DMS 273 (cell line): ENCODE measurements around the gene STK40.

ENCODE experiments used
- DNase-seq: peaks from one replicate; lab custom pipeline; 2025; ENCODE audit not compliant: unreplicated experiment; lab: John Stamatoyannopoulos, UW

STK40 gene

DNA sequence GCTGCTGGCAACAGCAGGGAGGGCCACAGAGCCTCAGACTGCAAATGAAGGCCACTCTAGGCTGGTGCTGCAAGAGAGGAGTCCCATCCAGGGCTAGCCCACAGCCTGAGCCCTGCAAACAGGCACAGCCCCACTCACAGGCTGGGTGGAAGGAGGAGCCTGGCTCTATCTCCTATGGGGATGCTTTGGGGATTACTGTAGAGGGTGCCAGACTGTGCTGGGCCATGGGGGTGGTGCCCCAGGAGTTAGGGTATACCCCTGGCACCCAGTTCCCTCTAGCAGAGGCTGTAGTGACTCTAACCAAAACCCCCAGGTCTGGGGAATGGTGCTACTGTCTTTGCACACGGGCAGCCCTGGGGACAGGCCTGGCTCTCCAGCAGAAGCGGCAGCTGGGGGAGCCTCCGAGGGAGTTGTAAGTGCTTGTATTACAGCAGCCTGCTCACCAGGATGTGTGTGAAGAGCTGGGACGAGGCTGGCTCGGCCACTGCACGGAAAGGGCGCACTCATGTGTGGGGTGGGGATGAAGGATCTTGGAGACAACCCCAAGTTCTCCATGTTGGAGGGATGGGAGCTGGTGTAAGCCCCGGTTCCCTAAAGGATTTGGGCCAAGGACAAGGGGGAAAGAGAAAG lies 38.9 kb downstream of the STK40 start:
- DNase-seq, result no peak

GRCh38 chr1:36345353-36345752 lies 40.4 kb downstream of the STK40 start:
- no peak for DNase-seq

DNA sequence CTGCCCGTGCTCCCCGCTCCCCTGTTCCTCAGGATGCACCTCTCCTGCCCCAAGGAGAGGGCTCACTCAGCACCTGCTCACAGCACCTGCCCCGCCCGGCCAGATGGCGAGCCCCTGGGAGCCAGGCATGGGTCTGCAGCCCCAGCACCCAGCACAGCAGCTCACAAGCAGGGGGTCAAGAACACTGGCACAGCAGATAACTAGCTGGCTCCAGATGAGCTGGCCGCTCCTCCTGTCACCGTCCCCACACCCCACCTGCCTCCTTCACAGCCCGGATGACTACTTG lies 41.4 kb downstream of the STK40 start:
- DNase-seq, result no peak

DNA sequence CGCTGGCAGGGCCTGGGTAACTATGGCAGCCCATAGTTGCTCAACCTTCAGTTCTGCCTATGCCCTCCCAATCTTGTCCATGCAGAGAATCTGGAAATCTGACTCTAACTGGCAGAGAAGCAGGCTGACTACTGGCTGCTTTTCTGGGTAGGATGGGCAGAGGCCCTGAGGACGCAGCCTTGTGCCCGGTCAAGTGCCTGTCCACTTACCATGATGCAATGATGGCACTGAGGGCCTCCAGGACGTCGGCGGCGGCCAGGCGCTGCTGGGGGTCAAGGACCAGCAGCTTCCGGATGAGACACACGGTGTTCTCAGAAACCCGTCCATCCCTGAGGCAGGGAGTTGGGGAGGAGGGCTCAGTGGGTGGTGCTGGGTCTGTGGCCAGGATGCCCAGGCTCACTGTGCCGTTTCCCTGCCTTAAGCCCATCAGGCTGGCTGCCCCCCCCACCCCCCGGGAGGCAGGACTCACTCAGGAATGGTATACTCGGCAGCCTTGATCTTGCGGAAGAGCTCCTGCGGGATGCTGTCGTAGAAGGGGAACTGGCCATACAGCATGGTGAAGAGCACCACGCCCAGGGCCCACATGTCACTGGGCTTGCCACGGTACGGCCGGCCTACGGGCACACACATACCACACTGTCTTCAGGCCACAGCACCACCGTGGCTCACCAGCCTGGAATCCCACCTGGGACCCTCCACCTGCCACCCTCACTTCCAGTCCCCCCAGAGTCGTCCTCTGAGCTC lies 41.9 kb downstream of the STK40 start:
- DNase-seq, result no peak

GRCh38 chr1:36342426-36343185 lies 43.1 kb downstream of the STK40 start:
- DNase-seq, result peak; percentile 75

- DNase-seq, result no peak
These were observed 44.0 kb downstream of the STK40 start for GRCh38 chr1:36341626-36342320.

GRCh38 chr1:36339615-36340014 lies 46.1 kb downstream of the STK40 start:
- no peak for DNase-seq

- peak; percentile 41 for DNase-seq
These were observed 46.5 kb downstream of the STK40 start for GRCh38 chr1:36339215-36339614.

GRCh38 chr1:36337830-36338229 lies 47.9 kb downstream of the STK40 start:
- DNase-seq, result no peak

DNA sequence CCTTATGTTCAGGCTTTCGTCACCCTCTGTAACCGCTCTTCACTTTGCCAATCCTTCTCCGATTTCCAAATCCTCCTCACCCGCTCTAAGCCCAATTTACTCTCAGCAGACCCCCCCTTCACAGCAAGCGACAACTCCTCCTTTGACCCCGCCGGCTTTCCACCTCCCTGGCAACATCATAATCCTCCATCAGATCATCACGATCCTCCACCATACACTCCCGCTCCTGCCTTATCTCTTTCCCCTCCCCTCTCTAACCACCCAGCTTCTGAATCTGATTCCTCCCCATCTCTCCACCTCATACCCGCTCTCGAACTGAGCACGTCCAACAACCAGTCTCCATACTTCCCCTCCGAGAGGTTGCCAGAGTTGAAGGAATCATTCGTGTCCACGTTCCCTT lies 54.8 kb downstream of the STK40 start:
- no peak for DNase-seq

DNA sequence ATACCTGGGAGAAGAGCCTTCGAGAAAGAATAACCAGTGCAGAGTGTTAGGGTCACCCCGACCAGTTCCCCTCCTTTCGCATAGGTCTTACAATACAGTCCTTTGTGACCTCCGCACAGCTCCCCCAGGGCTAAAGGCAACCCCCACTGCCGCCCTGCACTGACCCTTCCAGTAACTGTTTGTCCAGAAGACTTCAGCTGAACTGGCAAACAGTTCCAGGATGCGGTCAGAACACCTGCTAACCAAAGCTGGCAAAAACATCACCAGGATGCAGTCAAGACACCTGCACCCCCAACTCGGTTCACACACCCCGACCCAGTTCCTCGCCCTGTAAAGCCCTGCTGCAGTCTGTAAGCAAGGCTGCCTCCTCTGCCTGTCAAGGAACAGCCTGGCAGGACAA lies 55.9 kb downstream of the STK40 start:
- no peak for DNase-seq

- DNase-seq, result peak; percentile 32
These were observed 57.0 kb downstream of the STK40 start for GRCh38 chr1:36328713-36329112.

DNA sequence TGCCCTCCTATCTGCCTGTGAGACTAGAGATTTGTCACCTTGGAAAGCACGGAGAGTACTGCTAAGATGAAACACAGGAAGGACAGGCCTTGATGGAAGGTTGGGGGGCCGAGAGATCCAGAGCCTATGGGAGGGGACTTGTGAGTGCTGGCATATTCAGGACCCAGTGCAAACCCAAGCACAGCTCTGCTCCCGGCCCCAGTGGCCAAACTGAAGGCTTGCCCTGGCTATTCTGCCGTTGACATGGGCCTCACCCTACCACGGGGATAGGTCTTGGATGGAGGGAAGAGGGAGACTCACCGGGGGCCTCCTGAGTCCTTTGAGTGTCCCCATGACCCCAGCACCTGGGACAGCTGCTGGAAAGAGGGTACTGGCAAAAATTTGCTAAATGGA lies 57.6 kb downstream of the STK40 start:
- DNase-seq, result no peak

- DNase-seq, result no peak
These were observed 58.2 kb downstream of the STK40 start for GRCh38 chr1:36327421-36328087.

DNA sequence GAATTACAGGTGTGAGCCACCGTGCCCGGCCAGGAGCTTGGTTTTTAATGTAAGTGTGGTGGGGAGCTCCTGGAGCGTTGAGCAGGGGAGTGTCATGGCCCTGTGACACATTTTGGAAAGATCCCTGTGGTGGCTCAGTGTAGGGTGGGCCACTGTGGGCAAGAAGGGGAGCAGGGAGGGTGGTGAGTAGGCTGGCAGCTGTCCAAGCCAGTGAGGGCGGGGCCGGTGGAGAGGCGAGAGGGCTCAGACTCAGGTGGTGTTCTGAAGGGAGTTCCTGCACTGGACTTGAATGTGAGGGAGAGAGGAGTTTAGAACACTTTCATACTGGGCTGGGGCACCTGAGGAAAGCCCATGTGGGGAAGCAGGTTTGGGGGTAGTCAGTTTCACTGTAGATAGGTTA lies 59.2 kb downstream of the STK40 start:
- no peak for DNase-seq

GRCh38 chr1:36324353-36324703 lies 61.4 kb downstream of the STK40 start:
- DNase-seq, result no peak

DNA sequence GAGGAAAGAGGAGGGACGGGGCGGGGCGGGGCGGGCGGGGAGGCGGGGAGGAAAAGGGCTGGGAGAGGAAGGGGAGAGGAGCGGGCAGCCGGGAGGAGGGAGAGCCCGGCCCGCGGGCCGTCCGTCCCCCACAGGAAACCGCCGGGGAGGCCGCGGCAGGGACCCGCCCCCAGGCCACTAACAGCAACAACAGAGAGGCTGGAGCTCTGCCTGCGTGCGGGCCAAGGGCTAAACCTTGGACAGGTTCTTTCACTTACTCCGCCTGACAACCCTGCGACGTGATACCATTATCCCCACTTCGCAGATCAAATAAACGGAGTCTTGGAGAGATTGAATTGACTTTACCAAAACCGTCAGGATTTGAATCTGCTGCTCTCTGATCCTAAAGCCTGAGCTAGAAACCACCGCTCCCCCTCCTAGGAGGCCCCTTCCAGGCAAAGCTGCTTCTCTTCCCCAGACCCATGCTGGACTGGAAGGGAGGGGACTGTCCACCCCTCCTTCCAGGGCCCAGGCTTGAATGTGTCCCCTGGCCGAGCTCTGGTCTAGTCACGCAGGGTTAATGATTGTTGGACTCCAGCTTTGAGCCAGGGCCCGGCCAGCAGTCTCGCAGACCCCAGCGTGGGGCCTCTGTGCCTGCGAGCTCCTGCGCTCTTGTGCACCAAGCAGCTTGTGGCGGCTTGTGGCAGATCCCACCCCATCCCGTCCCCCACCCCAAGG lies 61.9 kb downstream of the STK40 start, which contains the start of gene EVA1B:
TSS of gene EVA1B (minus strand) at position 10 of the 717 bp plus-strand sequence. CDS start 608 bp downstream, outside the sequence.
- DNase-seq, result peak; percentile 69

DNA sequence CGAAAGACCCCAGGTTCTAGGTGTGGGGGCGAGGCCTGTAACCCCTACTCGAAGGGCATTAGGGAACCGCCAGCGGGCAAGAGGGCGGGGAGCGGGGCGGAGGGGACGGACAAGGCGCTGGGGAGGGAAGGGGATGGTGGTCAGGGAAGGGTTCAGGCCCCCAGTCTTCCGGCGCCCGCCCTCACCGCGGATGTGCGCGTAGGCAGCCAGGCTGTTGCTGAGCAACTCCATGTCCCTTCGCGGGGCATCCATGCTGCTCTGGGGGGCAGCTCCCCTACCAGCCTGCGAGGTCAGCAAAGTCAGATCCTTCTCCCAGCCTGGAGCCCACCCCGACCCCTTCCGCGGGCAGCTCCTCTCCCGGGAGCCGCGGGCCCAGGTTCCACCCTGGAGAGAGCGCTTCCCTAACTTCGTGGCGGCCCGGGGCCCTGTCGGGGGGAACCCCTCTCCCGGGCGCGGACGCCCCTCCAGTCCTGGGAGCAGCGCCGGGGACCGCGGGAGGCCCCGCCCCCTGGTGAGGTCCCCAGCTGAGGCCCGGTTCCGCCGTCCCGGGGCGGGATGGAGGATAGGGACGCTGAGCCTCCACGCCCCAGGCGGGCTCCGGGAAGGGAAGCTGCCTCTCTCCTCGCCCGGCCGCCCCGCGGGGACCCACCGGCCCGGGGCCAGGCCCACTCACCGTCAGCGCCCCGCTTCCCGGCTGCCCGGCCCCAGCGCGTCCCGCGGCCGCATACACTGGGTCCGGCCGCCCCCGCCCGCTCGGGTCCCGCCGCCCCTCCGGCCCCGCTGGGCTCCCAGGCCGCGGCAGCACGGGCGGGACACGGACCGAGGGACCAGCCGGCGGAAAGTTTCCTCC lies 62.7 kb downstream of the STK40 start:
- peak; percentile 69 for DNase-seq

- DNase-seq, result no peak
These were observed 63.5 kb downstream of the STK40 start for GRCh38 chr1:36322041-36322785.
